K562 (cell line): Measurements from ENCODE around the gene NHSL2. TPM values are rescaled to one million over a fixed set of nuclear protein-coding genes. Genes with fewer than 3 reads are reported as not detected.

ENCODE experiments used
- ATAC-seq: fragments of 200-7000 bp; cut with Tn5 transposase; 3 replicates; pipeline ENCODE4 v1.9.1; 2020; ENCODE audit warnings: moderate library complexity
- BruUV-seq: library from RNA; stranded (reverse); fragments of 400-500 nt; replicated peaks from 2 replicates; lab custom pipeline; 2021; lab: Mats Ljungman, UMichigan
- CTCF ChIA-PET: fragments of 300-600 bp; formaldehyde crosslinking; extraction: SDS; loops from one replicate; lab custom pipeline; 2021; ENCODE audit warnings: low intra/inter-chr PET ratio; lab: Yijun Ruan, JAX
- POLR2A ChIA-PET: fragments of 300-600, 350-650 bp; sonication (Branson Sonifier 250); formaldehyde crosslinking; extraction: SDS; loops from one replicate; lab custom pipeline; 2021; ENCODE audit warnings: antibody characterized with exemption, inconsistent platforms; lab: Yijun Ruan, JAX
- DNase-seq, 4 experiments: peaks; one replicate each; pipeline versions ENCODE4 v3.0.0 to v3.0.0-alpha.2; 2011 to 2018; ENCODE audit warnings: low spot score in 3 of 4, mixed read lengths in 3 of 4; ENCODE audit errors: extremely low read depth in 1 of 4
- FAIRE-seq: peaks from 2 replicates; lab custom pipeline; 2011; peaks lifted over from hg19 to GRCh38; lab: Jason Lieb, UNC
- H2AFZ ChIP-seq: 2 replicates; pipeline ENCODE4 v1.6.0; 2011; ENCODE audit warnings: low read depth, low read length, control low read depth, inconsistent platforms
- H3K27ac ChIP-seq: fragments of 200-600 bp; 3 replicates; pipeline ENCODE4 v1.8.0; 2011; ENCODE audit warnings: low read depth, mild to moderate bottlenecking, control low read depth, inconsistent platforms, low read length, moderate library complexity, mixed read lengths; ENCODE audit errors: extremely low read depth
- H3K27me3 ChIP-seq, 2 experiments: fragments of 300-600 bp in 1 of 2; 2 replicates in 1 of 2; 3 replicates in 1 of 2; pipeline versions ENCODE4 v1.6.0 to v1.8.0; 2011; ENCODE audit warnings: inconsistent platforms in 2 of 2, low read length in 2 of 2, mild to moderate bottlenecking in 1 of 2, mixed read lengths in 1 of 2, moderate library complexity in 1 of 2; ENCODE audit not compliant: control insufficient read depth in 2 of 2, insufficient read depth in 2 of 2
- H3K36me3 ChIP-seq: fragments of 300-600 bp; 3 replicates; pipeline ENCODE4 v1.8.0; 2011; ENCODE audit warnings: mild to moderate bottlenecking, low read length, inconsistent platforms; ENCODE audit not compliant: control insufficient read depth, insufficient read depth
- H3K4me1 ChIP-seq, 2 experiments: fragments of 200-600 bp in 1 of 2; replicated peaks in 1 of 2; 2 replicates in 1 of 2; 3 replicates in 1 of 2; pipeline versions ENCODE4 v1.5.1 to v1.8.0; 2011; ENCODE audit warnings: inconsistent platforms in 2 of 2, low read length in 2 of 2, mild to moderate bottlenecking in 1 of 2, mixed read lengths in 1 of 2, moderate library complexity in 1 of 2; ENCODE audit not compliant: control insufficient read depth in 2 of 2, insufficient read depth in 2 of 2
- H3K4me2 ChIP-seq: 2 replicates; pipeline ENCODE4 v1.6.1; 2011; ENCODE audit warnings: low read length, control low read depth, inconsistent platforms, mixed read lengths; ENCODE audit not compliant: insufficient read depth
- H3K4me3 ChIP-seq: fragments of 200-600 bp; sonication (generic), shearing (Covaris generic); 2 replicates; pipeline ENCODE4 v1.5.1; 2016; ENCODE audit warnings: control low read depth, inconsistent platforms
- H3K79me2 ChIP-seq: fragments of 200-600 bp; 3 replicates; pipeline ENCODE4 v1.8.0; 2011; ENCODE audit warnings: low read length, inconsistent platforms; ENCODE audit not compliant: control insufficient read depth, insufficient read depth
- H3K9ac ChIP-seq, 2 experiments: 2 replicates each; pipeline versions ENCODE4 v1.6.0 to v1.6.1; 2011; ENCODE audit warnings: low read depth in 2 of 2, low read length in 2 of 2, control low read depth in 1 of 2, inconsistent platforms in 1 of 2, mild to moderate bottlenecking in 1 of 2, mixed read lengths in 1 of 2; ENCODE audit not compliant: insufficient read depth in 1 of 2
- H3K9me1 ChIP-seq: one replicate; pipeline ENCODE4 v1.6.0; 2011; ENCODE audit warnings: inconsistent platforms, mild to moderate bottlenecking, low read length, moderate library complexity; ENCODE audit not compliant: control insufficient read depth, insufficient read depth
- H3K9me3 ChIP-seq: replicated peaks from 2 replicates; pipeline ENCODE4 v1.5.1; 2011; ENCODE audit warnings: low read depth, low read length, inconsistent platforms; ENCODE audit not compliant: control insufficient read depth, insufficient read depth
- H4K20me1 ChIP-seq: replicated peaks from 2 replicates; pipeline ENCODE4 v1.6.1; 2011; ENCODE audit warnings: low read length, inconsistent platforms, mixed read lengths; ENCODE audit not compliant: control insufficient read depth, insufficient read depth
- CSDE1 ChIP-seq, 2 experiments: fragments of 450-650 bp; IDR thresholded peaks; 2 replicates each; pipeline ENCODE4 v1.6.1; 2016; ENCODE audit warnings: mild to moderate bottlenecking in 1 of 2
- HMGXB4 ChIP-seq: sonication (generic); formaldehyde crosslinking; IDR thresholded peaks from 2 replicates; pipeline ENCODE4 v1.8.1; 2023; ENCODE audit warnings: mild to moderate bottlenecking, missing genetic modification reagents
- HNRNPH1 ChIP-seq: fragments of 200-400 bp; formaldehyde crosslinking; optimal IDR thresholded peaks from 2 replicates; pipeline ENCODE3; 2017; ENCODE audit warnings: low read depth, mild to moderate bottlenecking, low read length, moderate library complexity
- THRAP3 ChIP-seq: fragments of 450-650 bp; IDR thresholded peaks from 2 replicates; pipeline ENCODE4 v1.6.1; 2016; ENCODE audit warnings: mild to moderate bottlenecking, inconsistent platforms, borderline replicate concordance
- ZNF12 ChIP-seq: sonication (generic); formaldehyde crosslinking; IDR thresholded peaks from 2 replicates; pipeline ENCODE4 v1.4.0; 2020; ENCODE audit warnings: mild to moderate bottlenecking, missing genetic modification reagents
- ZNF41 ChIP-seq: fragments of 250-450 bp; sonication (Bioruptor Pico); conservative IDR thresholded peaks from 2 replicates; pipeline ENCODE4 v1.4.0; 2020; ENCODE audit warnings: mild to moderate bottlenecking
- ZNF551 ChIP-seq: fragments of 250-450 bp; sonication (Bioruptor Pico); IDR thresholded peaks from 2 replicates; pipeline ENCODE4 v1.5.0; 2021; ENCODE audit warnings: mild to moderate bottlenecking, moderate library complexity
- ZNF699 ChIP-seq: fragments of 250-450 bp; sonication (Bioruptor Pico); IDR thresholded peaks from 2 replicates; pipeline ENCODE4 v1.8.0; 2021; ENCODE audit warnings: mild to moderate bottlenecking, moderate library complexity; ENCODE audit not compliant: insufficient replicate concordance
- WGBS: fragments of 100-300 bp; shearing (Covaris generic); methylation state at CpG from one replicate; pipeline ENCODE4 v1.1.6; 2016; ENCODE audit warnings: low coverage, mixed read lengths; ENCODE audit not compliant: insufficient coverage; ENCODE audit errors: missing lambda C conversion rate; 5-methylcytosine and 5-hydroxymethylcytosine counted together
- in situ Hi-C: fragments of 300-500 bp; cut with MboI; formaldehyde crosslinking; loops from 4 replicates; pipeline ENCODE4 v1.15.0; 2018; ENCODE audit warnings: inconsistent platforms, mixed read lengths
- intact Hi-C: fragments of 100-400 bp; cut with micrococcal nuclease; formaldehyde crosslinking; loops from 2 replicates; pipeline ENCODE4 v1.14.2; 2022
- polyA plus RNA-seq, 8 experiments: library from polyadenylated mRNA; depleted of rRNA in 4 of 8; stranded (reverse) in 5 of 8; unstranded in 3 of 8; fragments of >200 nt; fragmentation: Nextera tagmentation in 2 of 8; fragmentation: Illumina TruSeq in 1 of 8; extraction: Ambion mirVana in 2 of 8; extraction: Trizol in 1 of 8; gene quantifications; 2 replicates each; pipeline versions ENCODE4 v1.2.1 to v1.2.3, GENCODE V29; 2011 to 2014; ENCODE audit warnings: inconsistent platforms in 1 of 8, missing spikeins in 1 of 8
- total RNA-seq, 7 experiments: library from RNA; depleted of rRNA in 6 of 7; stranded (reverse); fragments of >200 nt in 6 of 7; fragmentation: Illumina TruSeq in 2 of 7; extraction: Trizol in 2 of 7; gene quantifications; 2 replicates each; pipeline versions ENCODE4 v1.2.1 to v1.2.3, GENCODE V29; 2011 to 2021; ENCODE audit warnings: low replicate concordance in 1 of 7
- TF ChIP-seq, protein P1 (sequence below): fragments of 450-650 bp; IDR thresholded peaks from 2 replicates; pipeline ENCODE4 v1.6.1; 2016; ENCODE audit warnings: borderline replicate concordance
- TF ChIP-seq, protein P2 (sequence below): sonication (generic); formaldehyde crosslinking; IDR thresholded peaks from 2 replicates; pipeline ENCODE4 v1.8.0; 2022; ENCODE audit warnings: missing genetic modification reagents, mild to moderate bottlenecking, moderate library complexity, borderline replicate concordance

NHSL2 gene
- total and polyA plus RNA-seq, 9 of the 15 experiments (the other 6 are each of a cell fraction or from before 2014, with no cell fraction given), result 0.02 TPM; not detected in 8

GRCh38 chrX:72126048-72126415 is 215.4 kb downstream of the NHSL2 start:
- no peak overlapping the region for H2AFZ ChIP-seq
- H3K27me3 ChIP-seq, result peaks cover 0 to 30% of the 10 kb centered on the region in 2 experiments; a peak in 3 of 5 replicates
- no peak overlapping the region for H3K27ac ChIP-seq
- H4K20me1 ChIP-seq, result peaks cover 3% of the 10 kb centered on the region; the same call in 1 of the 2 replicates
- FAIRE-seq, result no peak
- no TSS peak for BruUV-seq
- intact Hi-C loops, result loop anchor here (1.0 to 2.0 kb wide), 2 partner anchors 107 to 127 kb away; no protein-coding TSS in a partner anchor
- no peak overlapping the region for H3K4me3 ChIP-seq
- H3K4me1 ChIP-seq, result no peaks in the 10 kb centered on the region; a peak in 1 of 5 replicates
- no peak overlapping the region for H3K4me2 ChIP-seq
- H3K36me3 ChIP-seq, result no peaks in the 10 kb centered on the region
- no peaks in the 10 kb centered on the region for H3K9me3 ChIP-seq
- CTCF ChIA-PET, result interaction anchor here (1.8 kb wide), 1 partner anchor 108 kb away, joined by 8 read pairs; no protein-coding TSS in a partner anchor
- no peaks in the 10 kb centered on the region for H3K79me2 ChIP-seq
- TF ChIP-seq CSDE1 (IDR thresholded peaks at IDR 0.05), result no peak
- TF ChIP-seq, protein P1, sequence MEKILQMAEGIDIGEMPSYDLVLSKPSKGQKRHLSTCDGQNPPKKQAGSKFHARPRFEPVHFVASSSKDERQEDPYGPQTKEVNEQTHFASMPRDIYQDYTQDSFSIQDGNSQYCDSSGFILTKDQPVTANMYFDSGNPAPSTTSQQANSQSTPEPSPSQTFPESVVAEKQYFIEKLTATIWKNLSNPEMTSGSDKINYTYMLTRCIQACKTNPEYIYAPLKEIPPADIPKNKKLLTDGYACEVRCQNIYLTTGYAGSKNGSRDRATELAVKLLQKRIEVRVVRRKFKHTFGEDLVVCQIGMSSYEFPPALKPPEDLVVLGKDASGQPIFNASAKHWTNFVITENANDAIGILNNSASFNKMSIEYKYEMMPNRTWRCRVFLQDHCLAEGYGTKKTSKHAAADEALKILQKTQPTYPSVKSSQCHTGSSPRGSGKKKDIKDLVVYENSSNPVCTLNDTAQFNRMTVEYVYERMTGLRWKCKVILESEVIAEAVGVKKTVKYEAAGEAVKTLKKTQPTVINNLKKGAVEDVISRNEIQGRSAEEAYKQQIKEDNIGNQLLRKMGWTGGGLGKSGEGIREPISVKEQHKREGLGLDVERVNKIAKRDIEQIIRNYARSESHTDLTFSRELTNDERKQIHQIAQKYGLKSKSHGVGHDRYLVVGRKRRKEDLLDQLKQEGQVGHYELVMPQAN, result no peak
- TF ChIP-seq THRAP3, result no peak
- TF ChIP-seq ZNF551 (CRISPR knock-in tag), result no peak
- no peak for TF ChIP-seq ZNF12 (CRISPR knock-in tag)
- TF ChIP-seq, protein P2, sequence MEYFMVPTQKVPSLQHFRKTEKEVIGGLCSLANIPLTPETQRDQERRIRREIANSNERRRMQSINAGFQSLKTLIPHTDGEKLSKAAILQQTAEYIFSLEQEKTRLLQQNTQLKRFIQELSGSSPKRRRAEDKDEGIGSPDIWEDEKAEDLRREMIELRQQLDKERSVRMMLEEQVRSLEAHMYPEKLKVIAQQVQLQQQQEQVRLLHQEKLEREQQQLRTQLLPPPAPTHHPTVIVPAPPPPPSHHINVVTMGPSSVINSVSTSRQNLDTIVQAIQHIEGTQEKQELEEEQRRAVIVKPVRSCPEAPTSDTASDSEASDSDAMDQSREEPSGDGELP (CRISPR knock-in tag), result no peak
- no peak for TF ChIP-seq HNRNPH1
- no peak for TF ChIP-seq HMGXB4 (CRISPR knock-in tag)
- no peak for TF ChIP-seq ZNF699 (CRISPR knock-in tag)
- TF ChIP-seq ZNF41 (CRISPR knock-in tag), result no peak
- TF ChIP-seq, all 486 proteins: peak for 0
- in situ Hi-C loops, result no loop called here
- DNase-seq (no peak), ATAC-seq (no peak)
- POLR2A ChIA-PET, result interaction anchor here (1.0 kb wide), 1 partner anchor 107 kb away, joined by 4 read pairs; no protein-coding TSS in a partner anchor
- H3K9ac ChIP-seq, result no peak overlapping the region
- WGBS, result 0% methylated on average over 3 of the region's 3 CpGs
- no peaks in the 10 kb centered on the region for H3K9me1 ChIP-seq
